Measurements from ENCODE around the gene SLC23A2.

SLC23A2 gene

GRCh38 chr20:4962241-4962855, 39.0 kb downstream of the SLC23A2 start:
- peak; percentile 5 to 15 for DNase-seq

DNA sequence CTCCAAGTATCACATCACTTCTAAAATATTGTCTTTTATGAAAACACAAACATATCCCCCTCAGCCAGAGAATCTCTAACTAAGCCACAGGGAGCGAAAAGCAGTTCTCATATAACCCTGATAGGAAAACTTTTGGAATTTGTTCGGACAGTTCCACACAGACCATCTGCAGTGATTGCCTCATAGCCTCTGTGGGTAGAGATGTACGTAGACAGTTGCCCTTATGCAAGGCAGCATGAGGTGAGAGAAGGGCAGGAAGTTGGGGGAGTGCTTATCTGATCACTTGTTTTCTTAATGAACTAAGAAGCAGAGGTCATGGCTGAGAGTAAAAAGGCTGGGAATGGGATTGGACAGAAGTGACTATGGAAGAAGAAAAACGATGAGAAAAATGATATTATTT, 39.6 kb downstream of the SLC23A2 start:
- DNase-seq, result peak; percentile 17 to 18

GRCh38 chr20:4959592-4959991, 41.7 kb downstream of the SLC23A2 start:
- no peak for DNase-seq

- no peak for DNase-seq
Observed at GRCh38 chr20:4957939-4958362, 43.4 kb downstream of the SLC23A2 start.

DNA sequence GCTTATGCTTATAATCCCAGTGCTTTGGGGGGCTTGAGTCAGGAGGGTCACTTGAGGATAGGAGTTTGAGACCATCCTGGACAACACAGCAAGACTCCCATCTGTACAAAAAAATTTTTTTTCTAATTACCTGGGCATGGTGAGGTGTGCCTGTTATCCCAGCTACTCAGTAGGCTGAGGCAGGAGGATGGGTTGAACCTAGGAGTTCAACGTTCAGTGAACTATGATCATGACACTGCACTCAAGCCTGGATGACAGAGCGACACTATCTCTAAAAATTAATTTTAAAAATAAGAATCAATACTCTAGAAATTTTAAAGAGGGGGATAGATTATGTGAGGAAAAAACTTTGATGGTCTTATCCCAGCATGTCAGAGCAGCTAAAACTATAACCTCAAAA, 44.1 kb downstream of the SLC23A2 start:
- DNase-seq, result no peak

- DNase-seq, result no peak
Observed at GRCh38 chr20:4956200-4956810, 45.0 kb downstream of the SLC23A2 start.

DNA sequence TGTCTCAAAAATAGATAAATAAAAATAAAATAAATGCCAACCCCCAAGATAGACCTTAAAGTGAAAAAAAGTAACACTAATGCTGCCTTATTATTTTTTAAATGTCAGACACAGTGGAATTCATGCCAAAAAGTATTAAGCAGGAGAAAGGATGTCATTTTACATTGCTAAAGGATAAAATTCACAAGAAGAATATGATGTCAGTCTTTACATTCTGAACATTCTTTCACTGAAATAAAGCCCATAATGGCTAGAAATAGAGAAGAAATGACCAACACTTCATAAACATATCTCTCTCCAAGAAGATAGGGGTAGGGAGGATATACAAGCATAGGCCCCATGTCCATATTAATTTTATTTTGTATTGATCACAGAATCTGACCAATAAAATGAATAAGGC, 47.4 kb downstream of the SLC23A2 start:
- no peak for DNase-seq

DNA sequence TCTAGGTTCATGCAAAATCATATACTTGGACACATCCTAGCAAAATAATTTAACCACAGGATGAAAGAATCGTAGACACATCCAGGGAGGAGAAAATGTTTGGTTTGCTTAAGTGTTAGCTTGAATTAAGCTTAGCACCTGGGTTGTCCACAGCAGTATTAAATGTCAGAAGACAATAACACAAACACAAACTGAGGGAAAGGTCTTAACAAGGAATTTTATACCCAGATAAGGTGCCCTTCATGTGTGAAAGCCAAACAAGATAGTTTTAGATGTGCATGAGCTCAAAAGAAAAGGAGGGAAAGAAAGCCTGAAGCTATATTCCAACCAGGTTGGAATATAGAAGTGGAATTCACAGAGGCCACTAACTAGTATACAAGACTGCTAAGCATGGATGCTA, 49.1 kb downstream of the SLC23A2 start:
- DNase-seq, result no peak

DNA sequence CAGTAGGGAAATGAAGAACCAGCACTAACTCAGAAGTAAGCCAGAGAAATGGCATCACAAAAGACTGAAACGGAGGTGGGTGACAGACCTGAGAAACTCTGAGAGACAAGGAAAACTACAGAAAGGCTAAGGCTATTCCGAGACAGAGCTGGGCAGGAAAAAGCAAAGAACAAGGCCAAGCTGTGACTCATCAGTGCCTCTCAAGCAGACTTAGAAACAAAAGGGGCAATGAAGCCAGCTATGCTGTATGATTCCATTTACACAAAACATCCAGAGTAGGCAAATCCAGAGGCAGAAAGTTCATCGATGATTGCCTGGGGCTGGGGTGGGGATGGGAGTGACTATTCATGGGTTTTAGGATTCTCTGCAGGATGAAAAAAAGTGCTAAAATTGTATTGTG, 50.0 kb downstream of the SLC23A2 start:
- no peak for DNase-seq

DNA sequence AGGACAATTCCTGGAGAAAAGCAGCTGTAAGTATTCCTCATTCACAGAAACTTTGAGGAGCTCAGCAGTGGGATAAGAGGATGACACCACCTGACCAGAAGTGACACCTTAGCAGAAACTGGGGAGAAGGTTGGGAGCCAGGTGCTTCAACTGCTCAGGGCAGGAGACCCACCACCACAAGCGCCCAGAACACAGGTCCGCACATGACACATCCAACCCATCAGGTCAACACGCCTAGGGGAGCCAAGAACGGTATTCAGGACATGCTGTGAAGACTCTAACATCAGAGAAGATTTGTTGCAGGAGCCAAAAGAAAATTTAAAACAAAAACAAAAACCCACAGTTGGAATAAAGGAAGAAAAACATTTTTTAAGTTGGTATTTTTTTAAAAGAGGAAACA, 50.5 kb downstream of the SLC23A2 start:
- no peak for DNase-seq

DNA sequence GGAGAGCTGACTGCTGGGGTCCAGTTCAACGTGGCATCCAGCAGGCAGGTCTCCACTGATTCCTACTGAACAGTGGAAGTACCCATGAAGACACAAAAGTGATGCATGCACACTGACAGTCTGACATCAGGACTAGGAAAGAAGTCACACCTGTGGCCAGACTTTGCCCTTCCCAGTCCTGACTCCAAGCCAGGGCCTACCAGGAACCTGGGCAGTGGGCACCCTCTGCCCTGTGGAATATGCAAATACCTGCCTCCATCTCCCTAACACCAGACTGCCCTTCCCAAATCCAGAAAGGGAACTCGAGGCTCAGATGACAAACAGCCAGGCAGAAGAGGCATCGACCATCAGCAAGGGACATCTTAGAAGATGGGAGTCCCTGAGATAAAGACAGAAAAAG, 50.9 kb downstream of the SLC23A2 start:
- no peak for DNase-seq

DNA sequence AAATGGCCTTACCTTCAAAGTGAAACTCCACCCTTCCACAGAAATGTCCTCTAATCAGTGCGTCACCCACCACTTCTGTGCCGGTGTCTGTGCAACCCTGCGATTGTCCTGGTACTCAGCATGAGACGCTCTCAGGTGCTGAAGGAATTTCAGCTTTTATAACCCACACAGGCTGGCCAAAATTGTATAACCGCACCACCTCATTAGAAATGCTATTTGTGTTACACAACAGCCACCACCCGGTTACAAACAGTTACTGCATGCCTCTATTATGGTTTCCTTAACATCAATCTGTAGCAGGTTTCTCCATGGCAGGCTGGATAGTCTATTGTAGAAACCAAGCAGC, 51.5 kb downstream of the SLC23A2 start:
- peak in 1 of 2 donors; percentile 4 for DNase-seq

DNA sequence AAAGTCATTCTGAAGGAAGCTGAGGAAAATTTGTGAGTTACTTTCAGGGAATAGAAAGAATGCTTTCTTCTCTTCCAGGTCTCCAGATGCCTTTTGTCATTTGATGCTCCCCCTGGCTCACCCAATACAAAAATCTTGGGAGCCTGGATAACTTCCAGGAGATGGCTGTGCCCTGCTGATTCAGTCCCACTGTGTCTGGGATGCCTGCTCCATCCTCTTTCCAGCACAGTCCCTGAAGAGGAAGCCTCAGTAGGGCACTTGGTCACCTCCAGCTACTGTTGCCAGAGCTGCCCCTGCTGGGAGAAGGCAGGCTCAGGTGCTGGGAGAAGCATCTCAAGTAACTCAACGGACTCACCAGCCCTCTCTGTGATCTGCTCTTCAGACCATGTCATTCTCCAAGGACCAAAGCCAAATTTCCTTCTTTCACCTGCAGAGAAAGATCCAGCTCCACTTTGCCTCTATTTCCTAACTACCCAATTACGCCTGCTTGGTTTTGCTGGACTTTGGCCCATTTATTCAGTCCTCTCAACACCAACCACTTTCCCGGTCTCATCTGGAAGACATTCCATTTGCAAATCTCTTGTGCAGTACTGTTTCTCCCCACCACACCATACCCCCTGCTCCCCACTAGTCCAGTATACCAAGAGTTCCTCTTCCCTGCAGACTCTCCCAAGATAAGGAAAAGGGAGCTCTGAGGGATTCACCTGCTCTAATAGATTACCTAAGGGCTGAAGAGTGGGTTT, 53.3 kb downstream of the SLC23A2 start:
- no peak for DNase-seq

DNA sequence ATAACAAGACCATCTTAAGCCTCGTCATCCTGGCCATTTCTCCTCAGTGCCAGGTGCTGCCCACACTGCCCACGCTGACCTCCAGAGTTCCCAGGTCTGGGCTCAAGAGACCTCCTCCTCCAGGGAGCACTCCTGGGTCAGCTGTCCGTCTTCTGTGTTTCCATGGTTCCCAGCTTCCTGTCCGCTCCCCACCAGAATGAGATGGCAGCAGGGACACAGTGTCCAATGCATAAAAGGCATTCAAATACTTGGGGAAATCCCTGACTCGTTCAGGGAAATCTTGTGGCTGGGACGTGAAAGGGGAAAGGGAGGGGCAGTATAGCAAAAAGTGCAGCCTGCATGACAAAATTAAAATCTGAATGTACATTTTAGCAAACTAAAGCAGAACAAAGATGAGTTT, 54.3 kb downstream of the SLC23A2 start:
- no peak for DNase-seq

- DNase-seq, result no peak
Observed at GRCh38 chr20:4946585-4946984, 54.7 kb downstream of the SLC23A2 start.

- no peak for DNase-seq
Observed at GRCh38 chr20:4944518-4945313, 56.6 kb downstream of the SLC23A2 start.

GRCh38 chr20:4942331-4942730, 59.0 kb downstream of the SLC23A2 start:
- no peak for DNase-seq

- DNase-seq, result no peak
Observed at GRCh38 chr20:4937407-4938319, 63.6 kb downstream of the SLC23A2 start.

- DNase-seq, result no peak
Observed at GRCh38 chr20:4936851-4937406, 64.4 kb downstream of the SLC23A2 start.

GRCh38 chr20:4936392-4936850, 64.9 kb downstream of the SLC23A2 start:
- no peak for DNase-seq

- DNase-seq, result no peak
Observed at GRCh38 chr20:4932061-4932460, 69.2 kb downstream of the SLC23A2 start.

Data from activated CD4-positive, alpha-beta T cell treated with anti-CD3 and anti-CD28 coated beads for 4 hours (primary cell).